Muscle of back (tissue), 13 donors: ENCODE measurements around the gene C1QTNF1. TPM values are rescaled to one million over a fixed set of nuclear protein-coding genes. Genes with fewer than 3 reads are reported as not detected.

Experiments
- DNase-seq, 3 donors: peaks; one replicate each; pipeline versions ENCODE4 v3.0.0 to v3.0.0-alpha.2; 2013
- long read RNA-seq, 9 donors: transcript quantifications; one replicate each; lab custom pipeline, GENCODE V29; 2026
- polyA plus RNA-seq, 10 donors: library from polyadenylated mRNA; unstranded; fragments of 120-200 nt; gene quantifications; one replicate each; pipeline ENCODE4 v1.2.1, GENCODE V29; 2013; ENCODE audit not compliant: insufficient read length in 10 of 10

Gene C1QTNF1, protein sequence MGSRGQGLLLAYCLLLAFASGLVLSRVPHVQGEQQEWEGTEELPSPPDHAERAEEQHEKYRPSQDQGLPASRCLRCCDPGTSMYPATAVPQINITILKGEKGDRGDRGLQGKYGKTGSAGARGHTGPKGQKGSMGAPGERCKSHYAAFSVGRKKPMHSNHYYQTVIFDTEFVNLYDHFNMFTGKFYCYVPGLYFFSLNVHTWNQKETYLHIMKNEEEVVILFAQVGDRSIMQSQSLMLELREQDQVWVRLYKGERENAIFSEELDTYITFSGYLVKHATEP
- 10 to 100 TPM in 2 of 10 donors, 1 to 10 TPM in 8; 4.0 to 15.5 (median 5.3) TPM for polyA plus RNA-seq
- long read RNA-seq, donor 1, partial matches to known transcripts: 0 of 2 reads
- long read RNA-seq, donor 1, other reads (novel, unspliced or antisense): 0 of 2 reads
- long read RNA-seq, donor 2: 0 reads
- long read RNA-seq, donor 3: 0 reads
- long read RNA-seq, donor 4, partial matches to known transcripts: 0 of 2 reads
- long read RNA-seq, donor 4, other reads (novel, unspliced or antisense): 0 of 2 reads
- long read RNA-seq, donor 5, partial matches to known transcripts: 0 of 1 reads
- long read RNA-seq, donor 5, other reads (novel, unspliced or antisense): 0 of 1 reads
- long read RNA-seq, donor 6, partial matches to known transcripts: 0 of 1 reads
- long read RNA-seq, donor 6, other reads (novel, unspliced or antisense): 0 of 1 reads
- long read RNA-seq, donor 7, partial matches to known transcripts: 0 of 2 reads
- long read RNA-seq, donor 7, other reads (novel, unspliced or antisense): 0 of 2 reads
- long read RNA-seq, donor 8, partial matches to known transcripts: 0 of 3 reads
- long read RNA-seq, donor 8, other reads (novel, unspliced or antisense): 0 of 3 reads
- long read RNA-seq, donor 9, partial matches to known transcripts: 0 of 1 reads
- long read RNA-seq, donor 9, other reads (novel, unspliced or antisense): 0 of 1 reads

DNA sequence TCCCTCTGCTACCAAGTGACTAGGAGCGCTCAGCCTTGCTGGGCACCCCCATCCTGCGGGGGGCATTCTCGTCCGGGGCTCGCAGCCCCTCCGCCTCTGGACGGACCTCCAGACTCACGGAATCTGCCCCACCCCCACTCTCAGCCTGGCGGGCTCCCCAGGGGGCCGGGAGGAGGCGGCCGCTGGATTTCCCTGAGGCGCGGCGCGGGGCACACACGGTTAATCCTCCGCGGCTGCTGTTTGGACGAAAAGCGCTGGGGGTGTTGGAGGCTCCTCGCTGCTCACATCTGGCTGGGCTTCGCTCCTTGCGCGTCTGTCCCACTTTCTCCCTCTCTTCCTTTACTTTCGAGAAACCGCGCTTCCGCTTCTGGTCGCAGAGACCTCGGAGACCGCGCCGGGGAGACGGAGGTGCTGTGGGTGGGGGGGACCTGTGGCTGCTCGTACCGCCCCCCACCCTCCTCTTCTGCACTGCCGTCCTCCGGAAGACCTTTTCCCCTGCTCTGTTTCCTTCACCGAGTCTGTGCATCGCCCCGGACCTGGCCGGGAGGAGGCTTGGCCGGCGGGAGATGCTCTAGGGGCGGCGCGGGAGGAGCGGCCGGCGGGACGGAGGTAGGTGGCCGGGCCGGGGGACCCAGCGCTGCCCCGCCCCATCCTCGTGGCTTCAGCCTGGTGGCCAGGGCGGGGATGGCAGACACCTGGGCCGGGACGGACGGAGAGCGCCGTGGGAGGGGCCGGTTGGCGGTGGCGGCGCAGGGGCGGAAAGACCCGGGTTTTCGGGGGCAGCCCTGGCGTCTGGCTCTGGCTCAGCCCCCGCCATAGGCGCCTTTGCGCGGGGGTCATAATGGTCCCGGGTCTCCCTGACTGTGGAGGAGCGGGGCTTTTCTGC lies at the start of gene C1QTNF1:
Gene C1QTNF1, plus strand, starts transcription at position 284 of the 886 bp plus-strand sequence. CDS start 19,800 bp downstream, outside the sequence.
- peak in 2 of 3 donors; percentile 77 to 88 for DNase-seq

DNA sequence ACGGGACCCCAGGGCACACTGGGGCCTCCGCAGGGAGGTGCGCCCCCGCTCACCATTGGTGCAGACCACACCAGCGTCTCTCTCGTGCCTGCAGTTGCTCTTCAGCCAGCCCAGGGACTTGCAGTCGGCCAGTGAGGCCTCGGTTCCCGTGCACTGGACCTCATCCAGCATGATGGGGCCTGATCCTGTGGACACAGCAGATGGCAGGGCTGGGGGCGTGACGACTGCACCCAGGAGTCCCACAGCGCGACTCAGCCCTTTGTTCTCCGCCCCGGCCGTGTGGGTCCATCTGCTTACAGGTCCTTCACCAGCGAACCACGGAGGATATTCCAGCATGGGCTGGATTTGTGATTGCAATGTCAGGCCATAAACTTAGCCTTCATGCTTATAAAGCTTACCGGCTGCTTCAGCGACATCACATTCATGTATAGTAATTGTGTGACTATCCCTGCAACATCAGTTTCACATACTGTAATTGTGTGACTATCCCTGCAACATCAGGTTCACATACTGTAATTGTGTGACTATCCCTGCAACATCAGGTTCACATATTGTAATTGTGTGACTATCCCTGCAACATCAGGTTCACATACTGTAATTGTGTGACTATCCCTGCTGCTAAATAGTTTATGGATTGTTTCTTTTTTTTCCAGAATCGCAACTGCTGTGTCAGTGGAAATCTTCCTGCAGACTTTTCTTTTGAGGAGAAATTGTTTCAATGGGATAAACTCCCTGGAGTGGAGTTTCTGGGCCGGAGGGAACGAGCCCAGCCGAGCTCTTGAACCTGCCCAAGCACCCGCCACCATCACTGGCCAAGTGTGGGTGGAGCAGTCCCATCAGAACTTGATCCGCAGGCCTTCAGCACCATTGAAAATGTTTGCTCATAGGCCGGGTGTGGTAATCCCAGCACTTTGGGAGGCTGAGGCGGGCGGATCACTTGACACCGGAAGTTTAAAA lies 49.1 kb upstream of the C1QTNF1 start:
- peak; percentile 67 to 87 (median 76) for DNase-seq

DNA sequence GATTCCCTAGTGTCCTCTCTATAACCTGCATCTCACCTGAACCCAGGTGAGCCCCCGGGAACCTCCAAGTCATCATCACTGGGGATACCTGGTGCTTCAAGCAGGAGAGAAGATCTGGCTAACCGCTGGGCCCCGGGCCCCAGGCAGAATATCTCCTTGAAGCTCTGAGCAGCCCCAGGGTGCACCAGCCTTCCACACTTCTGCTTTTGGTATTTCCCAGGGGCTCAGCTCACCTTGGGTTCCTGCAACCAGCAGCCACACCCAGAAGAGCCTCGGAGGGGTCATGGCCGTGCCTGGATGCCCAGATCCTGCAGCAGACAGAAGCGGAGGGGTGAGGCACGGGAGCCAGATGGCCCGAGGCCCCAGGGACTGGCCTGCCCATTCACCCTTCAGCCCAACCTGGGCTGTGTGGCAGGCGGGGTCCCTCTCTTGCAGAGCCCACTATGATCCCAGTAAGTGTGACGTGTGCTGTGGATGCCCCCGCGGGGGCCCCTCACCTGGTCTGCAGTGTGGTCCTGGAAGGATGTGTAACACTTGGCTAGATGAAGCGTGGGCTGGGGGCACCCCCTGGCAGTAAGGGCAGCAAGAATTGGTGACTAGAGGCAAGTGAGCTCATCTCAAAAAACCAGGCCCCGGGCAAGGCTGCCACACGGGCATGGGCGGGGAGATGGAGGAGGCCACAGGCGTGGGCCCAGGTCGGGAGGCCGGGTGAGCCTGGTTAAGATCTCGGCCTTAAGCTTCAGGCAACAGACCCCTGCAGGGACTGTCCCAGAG lies 46.9 kb upstream of the C1QTNF1 start:
- DNase-seq: no peak

DNA sequence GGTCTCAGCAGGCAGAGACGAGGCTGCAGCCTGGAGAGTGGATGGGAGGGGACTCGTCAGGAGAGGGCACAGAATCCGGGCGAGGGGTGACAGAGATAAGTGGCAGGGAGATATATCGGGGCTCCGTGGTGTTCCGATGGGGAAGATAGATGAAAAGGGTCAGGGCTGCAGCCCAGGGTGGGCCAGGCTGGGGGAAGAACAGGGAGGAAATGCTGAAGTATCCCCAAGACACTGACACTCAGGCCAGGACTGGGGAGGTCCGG lies 46.4 kb upstream of the C1QTNF1 start:
- no peak for DNase-seq

DNA sequence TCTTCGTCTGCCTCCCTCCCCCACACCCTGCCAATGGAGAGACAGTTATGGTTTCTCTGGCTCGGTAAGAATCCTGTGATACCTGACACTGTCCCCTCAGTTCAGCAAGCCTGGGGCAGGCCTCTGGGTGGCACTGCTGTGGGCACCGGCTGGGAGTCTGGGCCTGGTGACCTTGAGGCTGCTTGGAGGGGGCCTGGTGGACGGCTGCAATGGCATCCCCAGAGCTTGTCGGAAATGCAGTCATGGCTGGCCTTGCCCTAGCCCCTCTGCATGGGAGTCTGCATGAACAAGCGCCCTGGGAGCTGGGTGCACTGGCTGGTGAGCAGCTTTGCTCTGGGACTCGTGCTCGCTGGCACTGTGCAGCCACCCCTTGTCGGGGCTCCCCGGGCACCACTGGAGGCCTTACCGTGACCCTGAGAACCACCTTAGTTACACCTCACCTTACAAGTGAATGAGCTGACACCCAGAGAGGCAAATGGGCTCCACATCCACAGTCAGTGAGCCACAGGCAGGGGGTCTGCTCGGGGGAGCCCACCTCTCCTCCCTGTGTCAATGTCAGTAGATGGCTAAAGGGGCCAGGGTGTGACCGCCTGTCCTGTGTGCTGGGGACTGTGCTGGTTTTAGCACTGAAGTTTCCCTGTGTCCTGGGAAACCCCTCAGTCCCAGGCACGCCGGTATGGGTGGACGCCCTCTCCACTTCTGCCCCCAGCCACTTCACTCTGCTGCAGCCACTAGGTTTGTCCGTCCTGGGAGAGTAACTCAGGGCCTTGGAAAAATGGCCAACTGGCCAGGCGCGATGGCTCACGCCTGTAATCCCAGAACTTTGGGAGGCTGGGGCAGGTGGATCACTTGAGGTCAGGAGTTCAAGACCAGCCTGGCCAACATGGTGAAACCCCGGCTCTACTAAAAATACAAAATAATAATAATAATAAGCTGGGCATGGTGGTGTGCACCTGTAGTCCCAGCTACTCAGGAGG lies 45.7 kb upstream of the C1QTNF1 start:
- DNase-seq: no peak

DNA sequence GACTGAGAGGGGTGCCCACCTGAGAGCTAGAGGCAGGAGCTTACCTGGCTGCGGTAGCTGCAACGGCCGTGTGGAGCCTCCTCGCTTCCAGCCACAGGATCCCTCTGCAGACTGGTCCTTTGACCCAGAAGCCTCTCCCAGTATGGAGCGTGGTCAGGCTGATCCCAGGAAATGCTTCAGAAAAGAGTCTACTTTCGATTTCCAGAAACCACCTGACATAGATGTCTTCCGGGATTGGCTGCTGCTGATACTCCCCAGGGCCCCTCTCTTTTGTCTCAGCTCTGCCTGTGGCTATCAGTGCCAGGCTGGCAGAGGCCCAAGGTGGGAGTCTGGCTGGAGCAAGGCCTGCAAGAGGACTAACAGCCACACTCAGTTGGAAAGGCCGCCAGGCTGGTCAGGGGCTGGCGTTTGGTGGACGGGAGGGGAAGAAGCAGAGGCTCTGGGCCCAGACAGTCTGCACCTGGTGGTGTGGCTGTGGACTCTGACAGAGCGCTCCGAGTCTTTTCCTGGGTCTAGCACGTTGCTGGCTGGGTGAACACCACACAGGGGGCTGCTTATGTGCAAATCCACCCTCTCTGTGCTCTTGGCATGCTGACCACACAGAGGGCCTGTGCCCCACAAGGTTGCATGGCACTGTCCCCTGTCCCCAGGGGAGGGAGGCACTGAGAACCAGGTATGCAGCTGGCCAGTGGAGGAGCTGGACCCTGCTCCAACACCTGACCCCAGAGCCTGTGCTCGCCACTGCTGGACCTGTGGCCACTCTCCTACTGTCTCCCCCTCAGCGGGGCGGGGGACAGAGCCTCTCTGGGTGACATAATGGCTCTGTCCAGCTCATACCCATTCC lies 44.0 kb upstream of the C1QTNF1 start, which contains the start of gene LGALS3BP:
Gene LGALS3BP, minus strand, starts transcription at position 144 of the 844 bp plus-strand sequence. CDS start 2,732 bp downstream, outside the sequence.
- DNase-seq: peak; percentile 53 to 89 (median 63)

DNA sequence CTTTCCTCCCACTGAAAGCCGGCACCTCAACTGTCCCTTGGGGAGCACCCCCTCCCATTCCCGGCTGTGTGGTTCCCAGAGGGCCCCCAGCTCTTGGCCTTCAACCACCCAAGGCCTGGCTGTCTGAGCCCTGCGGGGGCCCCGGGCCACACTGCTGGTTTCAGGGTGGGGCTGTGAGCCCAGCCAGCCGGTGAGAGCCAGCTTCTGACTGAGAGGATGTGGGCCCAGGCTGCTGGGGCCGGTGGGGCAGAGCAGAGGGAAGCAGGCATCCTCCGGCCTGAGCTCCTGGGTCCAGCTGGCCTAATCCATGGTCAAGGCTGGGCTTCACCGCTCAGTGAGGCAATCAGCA lies 43.4 kb upstream of the C1QTNF1 start:
- DNase-seq: no peak

DNA sequence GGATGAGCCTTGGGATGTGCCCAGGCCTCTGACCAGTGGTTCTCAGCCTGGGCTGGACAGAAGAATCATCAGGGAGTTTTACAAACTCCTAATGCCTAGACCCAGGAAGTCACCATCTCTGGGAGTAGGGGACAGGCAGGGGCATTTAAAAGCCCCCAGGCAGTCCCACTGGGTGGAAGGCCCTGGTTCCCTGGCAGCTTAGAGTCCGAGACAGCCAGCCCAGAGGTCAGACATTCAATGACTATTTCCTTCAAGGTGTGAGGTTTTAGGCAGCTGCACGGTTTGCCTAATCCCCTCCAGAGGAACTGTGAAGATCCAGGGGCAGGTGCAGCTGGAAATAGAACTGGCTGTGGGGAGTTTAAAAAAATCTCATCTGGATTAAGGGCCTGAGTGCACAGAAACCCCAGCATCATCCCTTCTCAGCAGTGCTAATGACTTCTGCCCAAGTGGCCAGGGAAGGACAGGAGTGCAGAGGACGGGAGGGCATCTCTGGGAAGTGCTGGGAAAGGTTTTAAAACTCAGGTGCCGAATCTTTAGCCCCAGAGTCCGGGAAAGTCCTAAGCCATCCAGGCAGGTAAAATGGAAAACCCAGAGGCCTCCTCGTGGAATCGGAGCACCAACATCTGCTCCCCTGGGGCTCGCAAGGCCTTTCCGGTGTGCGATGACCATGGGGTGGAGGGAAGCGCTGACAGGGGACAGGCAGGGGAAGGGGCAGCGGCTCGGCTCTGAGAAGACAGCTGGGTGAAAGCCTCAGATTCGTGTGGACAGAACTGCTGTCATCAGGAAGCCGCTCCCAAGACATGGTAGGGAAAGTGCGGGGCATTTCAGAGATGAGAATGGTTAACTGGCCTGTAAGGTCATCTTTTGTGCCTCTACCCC lies 42.7 kb upstream of the C1QTNF1 start:
- DNase-seq: no peak

DNA sequence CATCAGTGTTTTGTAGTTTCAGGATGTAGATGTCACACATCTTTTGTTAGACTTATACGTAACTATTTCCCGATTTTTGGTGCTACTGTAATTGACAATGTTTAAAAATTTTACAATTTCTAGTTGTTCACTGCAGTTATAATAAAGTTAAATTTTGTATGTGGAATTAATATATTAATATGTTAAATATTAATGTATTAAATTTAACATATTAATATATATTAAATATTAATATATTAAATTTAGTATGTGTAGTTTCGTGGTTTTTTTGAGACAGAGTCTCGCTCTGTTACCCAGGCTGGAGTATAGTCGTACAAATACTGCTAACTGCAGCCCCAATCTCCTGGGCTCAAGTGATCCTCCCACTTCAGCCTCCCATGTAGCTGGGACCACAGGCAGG lies 38.6 kb upstream of the C1QTNF1 start:
- DNase-seq: no peak

DNA sequence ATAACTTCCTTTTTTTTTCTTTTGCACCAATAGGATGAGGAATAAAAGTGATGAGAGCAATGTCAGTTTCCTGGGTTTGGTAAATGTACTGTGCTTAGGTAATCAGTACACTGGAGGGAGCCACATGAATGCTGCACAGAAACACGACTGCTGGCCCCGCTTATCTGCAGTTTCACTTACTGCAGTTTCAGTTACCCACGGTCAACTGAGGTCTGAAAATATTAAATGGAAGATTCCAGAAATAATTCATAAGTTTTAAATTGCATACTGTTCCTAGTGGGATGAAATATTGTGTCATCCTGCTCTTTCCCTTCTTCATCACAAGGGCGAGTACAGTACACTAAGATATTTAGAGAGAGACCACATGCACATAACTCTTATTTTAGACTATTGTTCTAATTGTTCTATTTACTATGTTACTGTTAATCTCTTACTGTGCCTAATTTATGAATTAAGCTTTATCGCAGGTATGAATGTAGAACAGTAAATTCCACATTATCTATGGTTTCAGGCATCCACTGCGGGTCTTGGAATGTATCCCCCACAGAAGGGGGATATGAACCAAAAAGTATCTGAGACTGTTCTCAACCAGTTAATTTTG lies 37.8 kb upstream of the C1QTNF1 start:
- DNase-seq: peak in 1 of 3 donors; percentile 55

DNA sequence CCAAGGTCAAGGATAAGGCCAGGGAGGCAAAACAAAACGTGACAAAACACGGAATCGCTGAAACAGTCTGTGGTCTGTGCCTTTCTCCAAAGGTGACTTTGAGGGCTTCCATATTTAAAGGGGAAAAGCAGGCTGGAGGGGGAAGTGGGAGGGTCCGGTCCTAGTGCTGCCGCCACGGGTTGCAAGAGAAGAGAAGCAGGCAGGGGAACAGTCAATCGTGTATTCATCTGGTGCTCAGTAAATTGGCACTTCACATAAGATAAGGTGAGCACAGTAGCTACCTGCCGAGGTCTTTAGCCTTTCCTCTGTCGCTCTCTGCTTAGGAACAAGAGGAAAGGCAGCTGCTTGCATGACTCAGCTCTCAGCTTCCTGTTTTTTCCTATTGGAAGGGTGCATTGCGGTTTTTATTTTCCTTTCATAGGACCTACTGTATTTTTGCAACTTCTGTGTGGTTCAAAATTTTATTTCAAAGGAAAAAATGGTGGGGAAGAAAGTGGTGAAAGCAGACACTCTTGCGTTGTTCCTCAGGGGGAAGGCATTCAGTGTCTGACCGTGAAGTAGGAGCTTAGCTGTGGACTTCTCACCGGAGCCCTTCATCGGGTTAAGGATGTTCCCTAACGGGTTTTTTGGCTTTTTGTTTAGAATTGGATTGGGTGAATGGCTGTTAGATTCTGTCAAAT lies 37.2 kb upstream of the C1QTNF1 start:
- peak in 1 of 3 donors; percentile 70 for DNase-seq

DNA sequence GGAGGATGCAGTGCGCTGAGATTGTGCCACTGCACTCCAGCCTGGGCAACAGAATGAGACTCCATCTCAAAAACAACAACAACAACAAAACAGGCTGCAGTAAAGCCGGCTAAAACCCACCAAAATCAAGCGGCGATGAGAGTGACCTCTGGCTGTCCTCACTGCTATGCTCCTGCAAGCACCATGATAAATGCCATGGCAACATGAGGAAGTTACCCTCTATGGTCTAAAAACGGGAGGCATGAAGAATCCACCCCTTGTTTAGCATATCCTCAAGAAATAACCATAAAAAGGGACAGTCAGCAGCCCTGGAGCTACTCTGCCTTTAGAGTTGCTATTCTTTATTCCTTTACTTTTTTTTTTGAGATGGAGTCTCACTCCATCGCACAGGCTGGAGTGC lies 35.8 kb upstream of the C1QTNF1 start:
- no peak for DNase-seq

DNA sequence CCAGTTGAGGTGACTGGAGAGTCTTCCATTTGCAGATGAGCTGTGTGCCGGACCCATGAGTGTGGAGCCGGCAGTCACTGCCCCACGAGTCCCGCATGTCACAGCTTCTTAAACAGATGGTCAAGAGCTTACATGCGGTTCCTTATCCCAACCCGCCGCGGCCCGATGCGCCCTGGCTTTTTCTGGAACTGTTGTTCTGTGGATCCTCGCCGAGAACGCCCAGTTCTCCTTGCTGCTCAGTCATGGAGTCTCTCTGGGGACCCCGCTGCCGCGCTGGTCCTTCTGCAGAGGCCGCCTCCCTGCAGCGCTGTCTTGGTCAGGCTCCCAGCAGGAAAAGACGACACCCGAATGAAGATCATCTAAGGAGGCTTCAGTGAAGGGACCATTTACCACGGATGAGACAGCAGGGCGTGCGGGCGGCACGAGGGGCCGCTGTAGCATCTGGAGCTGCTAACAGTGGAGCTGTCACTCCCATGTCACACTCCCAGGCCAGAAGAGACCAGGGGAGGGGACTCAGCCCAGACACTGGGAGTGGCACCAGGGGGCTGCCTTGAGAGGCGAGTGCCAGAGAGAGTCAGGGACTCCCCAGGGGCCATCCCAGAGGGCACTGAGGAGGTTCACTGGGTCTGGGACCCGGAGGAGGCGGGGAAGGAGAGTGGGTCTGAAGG lies 33.5 kb upstream of the C1QTNF1 start:
- no peak for DNase-seq

DNA sequence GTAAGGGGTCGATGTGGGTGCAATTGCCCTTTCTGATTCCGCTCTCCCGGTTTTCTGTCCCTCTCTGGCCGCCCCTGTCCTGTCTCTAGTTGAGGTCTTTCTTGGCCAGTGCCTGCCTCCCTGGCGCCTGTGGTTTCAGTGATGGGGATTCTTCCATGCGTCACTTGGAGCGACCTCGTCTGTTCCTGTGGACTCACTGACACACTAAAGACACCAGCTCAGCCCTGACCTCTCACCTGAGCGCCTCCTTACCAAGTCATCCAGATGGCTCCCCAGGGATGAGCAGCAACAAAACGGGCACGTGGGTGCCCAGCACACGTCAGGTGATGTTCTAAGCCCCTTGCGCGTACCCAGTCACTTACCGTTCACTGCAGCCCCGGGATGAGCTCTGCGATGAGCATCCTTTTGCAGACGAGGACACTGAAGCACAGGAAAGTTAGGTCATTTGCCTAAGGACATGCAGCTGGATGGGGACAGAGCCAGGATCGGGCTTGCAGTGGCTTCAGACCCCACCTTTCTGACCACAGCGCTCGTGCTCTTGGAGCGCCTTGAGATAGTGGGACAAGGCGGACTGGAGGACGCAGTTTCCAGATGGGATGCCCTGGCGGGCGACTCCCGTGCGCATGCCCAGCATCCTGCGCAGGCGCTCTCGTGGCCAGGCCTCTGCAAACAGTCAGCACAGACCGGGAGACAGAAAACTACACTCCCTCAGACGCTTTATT lies 32.8 kb upstream of the C1QTNF1 start:
- DNase-seq: no peak
